Fibroblast of lung (primary cell): ENCODE data around the gene ZDHHC20.

Experiments used
- CTCF ChIP-seq, 2 donors: IDR thresholded peaks in 1 of 2; conservative IDR thresholded peaks in 1 of 2; 1 replicate in 1 of 2; 2 replicates in 1 of 2; pipeline ENCODE4 v1.5.1; 2011 to 2012; ENCODE audit warnings: low read length in 2 of 2, control low read depth in 1 of 2, inconsistent platforms in 1 of 2, low read depth in 1 of 2, mild to moderate bottlenecking in 1 of 2
- EZH2 ChIP-seq: IDR thresholded peaks from 2 replicates; pipeline ENCODE4 v1.5.1; 2012; ENCODE audit warnings: low read length, control low read depth, mild to moderate bottlenecking; ENCODE audit errors: missing control alignments

GRCh38 chr13:21361706-21362105, 97.4 kb downstream of the ZDHHC20 start:
- no peak for TF ChIP-seq CTCF (conservative IDR thresholded peaks at IDR 0.05 in 1 of 2, IDR thresholded peaks at IDR 0.05 in 1 of 2; ENCODE audit: low read depth in 1 of 2, low read length in 2 of 2)
- no peak for TF ChIP-seq EZH2
